ENCODE results near the gene RAB3D. TPM values are rescaled to one million over a fixed set of nuclear protein-coding genes. Genes with fewer than 3 reads are reported as not detected.

Gene RAB3D
- total RNA-seq, 1 donor from 2014 or later, result 7.2 TPM

DNA sequence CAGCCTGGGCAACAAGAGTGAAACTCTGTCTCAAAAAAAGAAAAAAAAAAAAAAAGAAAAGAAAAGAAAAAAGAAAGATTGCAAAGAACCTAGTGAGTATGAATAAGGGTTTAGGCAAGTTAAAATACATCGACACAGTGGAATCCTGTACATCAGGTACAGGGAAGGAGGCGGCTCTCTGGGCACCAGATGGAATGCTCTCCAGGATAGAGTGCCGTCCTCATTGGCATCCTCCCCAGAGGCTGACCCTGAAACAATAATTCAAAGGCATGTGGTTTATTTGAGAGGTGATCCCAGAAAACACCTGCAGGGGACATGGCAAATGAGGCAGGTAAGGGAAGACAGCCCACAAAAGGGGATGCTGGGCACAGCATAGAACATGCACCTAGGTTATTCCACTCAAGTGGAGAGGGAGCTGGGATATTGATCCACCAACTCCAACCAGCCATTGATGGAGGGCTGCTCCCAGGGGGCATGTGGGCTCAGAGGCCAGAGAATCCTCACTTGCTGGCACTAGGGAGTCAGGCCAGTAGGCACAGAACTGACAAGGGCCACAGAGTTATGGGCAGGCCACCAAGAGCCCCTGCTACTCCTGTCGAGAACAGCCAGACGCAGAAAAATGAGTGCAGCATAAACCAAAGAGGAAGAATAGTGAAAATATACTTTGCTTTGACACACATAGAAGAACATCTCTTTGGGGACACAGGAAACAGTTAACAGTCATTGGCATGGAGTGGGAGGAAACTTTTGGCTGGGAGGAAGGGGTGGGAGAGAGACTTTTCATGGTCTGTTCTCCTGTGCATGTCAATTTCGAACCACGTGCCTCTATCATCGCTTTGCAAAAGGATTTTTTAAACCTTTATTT lies 39.3 kb downstream of the RAB3D start:
- intact Hi-C loops (cut with micrococcal nuclease), result loop anchor here (10.0 kb wide), 1 partner anchor 145 kb away; no protein-coding TSS in a partner anchor

DNA sequence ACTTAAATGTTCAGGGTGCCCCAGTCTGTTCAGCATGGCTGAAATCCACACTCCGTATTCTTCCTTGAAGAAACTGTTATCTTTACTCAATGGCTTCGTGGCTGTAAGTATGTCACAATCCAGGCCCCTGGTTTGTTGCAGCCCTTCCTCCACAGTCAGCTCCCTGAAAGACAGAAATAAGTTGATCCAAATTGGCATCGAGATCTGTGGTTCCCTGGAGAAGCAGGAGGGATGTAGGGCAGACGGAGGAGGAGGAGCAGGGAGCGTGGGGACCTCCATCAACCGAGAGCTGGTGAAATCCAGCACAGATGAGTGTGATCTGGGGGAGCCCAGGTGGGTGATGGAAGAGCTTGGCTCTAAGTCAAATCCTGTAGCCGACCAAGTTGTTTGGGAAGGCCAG lies 43.2 kb downstream of the RAB3D start:
- intact Hi-C loops (cut with micrococcal nuclease), result loop anchor here (10.0 kb wide), 1 partner anchor 149 kb away; no protein-coding TSS in a partner anchor

DNA sequence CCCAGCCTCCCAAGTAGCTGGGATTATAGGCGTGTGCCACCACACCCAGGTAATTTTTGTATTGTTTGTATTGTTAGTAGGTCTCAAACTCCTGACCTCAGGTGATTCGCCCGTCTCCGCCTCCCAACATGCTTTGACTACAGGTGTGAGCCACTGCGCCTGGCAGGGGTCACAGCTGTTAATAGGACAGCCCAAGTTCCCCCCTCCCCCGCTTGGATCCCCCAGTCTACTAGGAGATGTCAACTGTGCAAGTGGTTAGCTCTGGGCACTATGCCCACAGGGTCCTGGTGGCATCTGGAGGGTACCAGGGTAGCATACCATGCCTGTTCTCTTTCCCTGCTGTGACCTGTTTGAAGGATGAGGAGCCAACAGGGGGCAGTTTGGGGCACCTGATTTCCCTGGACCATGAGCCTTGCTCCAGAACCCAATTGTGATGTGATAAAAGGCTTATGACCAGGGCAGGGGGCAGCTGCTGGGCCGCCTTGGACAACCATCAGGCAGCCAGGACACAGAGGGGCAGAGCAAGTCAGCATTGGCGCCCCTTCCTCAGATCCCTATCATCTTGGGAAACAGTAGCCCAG lies 43.7 kb downstream of the RAB3D start, which contains the start of gene TSPAN16:
Gene TSPAN16 (plus strand): TSS at position 496 of the 581 bp plus-strand sequence. CDS start 138 bp downstream, outside the sequence.
- intact Hi-C loops (cut with micrococcal nuclease), result loop anchor here (10.0 kb wide), 1 partner anchor 149 kb away; no protein-coding TSS in a partner anchor

DNA sequence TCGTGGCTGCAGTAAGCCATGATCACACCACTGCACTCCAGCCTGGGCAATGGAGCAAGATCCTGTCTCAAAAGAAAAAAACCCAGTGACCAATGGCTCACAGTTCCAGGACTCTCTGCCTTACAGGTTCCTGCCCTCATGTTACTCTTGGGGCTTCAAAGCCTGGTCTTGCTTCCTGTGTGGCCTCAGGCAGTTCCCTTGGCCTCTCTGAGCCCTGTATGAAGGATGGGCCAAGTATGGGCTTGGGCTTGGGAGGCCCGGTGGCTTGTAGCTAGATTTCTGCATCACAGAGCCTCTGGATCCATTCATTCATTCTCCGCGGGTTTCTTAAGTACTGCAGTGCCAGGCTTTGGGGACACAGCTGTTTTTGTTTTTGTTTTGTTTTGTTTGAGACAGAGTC lies 44.3 kb downstream of the RAB3D start:
- intact Hi-C loops (cut with micrococcal nuclease), result loop anchor here (10.0 kb wide), 1 partner anchor 150 kb away; no protein-coding TSS in a partner anchor

DNA sequence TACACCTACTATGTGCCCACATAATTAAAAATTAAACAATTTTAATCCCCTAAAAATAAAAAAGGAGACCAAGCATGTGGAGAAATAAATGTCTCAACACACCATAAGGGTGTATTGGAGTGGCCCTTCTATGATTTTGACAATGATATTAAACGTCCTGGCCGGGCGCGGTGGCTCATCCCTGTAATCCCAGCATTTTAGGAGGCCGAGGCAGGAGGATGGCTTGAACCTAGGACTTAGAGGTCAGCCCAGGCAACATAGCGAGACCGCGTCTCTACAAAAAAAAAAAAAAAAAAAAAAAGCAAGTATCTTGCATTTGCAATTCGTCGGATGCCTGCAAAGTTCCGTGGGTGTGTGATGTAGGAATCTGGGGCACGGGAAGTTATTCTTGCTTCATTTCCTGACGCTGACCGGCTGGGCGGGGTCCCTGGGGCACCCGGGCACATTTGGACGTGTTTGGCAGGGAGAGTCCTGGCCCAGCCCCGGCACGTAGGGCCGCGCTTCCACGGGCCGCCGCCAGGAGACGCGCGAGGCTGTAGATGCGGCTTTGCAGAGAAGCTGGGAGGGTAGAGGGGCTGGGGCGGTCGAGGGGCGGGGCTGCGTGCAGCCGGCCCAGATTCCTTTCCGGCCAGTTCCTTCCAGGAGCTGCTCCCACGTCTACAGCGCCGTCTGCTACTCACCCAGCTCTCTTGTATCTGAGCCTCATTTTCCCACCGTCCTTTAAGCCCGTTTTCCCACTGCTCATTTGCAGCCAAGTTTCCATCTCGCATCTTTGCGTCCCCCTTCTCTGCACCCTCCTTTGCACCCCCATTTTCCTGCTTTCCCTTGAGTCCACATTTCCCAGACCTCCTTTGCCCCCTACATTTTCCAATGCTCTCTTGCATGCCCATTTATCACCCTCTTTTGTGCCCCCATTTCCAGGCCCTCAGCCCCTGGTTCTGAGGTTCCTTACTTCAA lies 45.7 kb downstream of the RAB3D start:
- intact Hi-C loops (cut with micrococcal nuclease), result loop anchor here (1.0 to 10.0 kb wide), 3 partner anchors 79 to 189 kb away; partner anchors contain the start of gene SWSAP1

DNA sequence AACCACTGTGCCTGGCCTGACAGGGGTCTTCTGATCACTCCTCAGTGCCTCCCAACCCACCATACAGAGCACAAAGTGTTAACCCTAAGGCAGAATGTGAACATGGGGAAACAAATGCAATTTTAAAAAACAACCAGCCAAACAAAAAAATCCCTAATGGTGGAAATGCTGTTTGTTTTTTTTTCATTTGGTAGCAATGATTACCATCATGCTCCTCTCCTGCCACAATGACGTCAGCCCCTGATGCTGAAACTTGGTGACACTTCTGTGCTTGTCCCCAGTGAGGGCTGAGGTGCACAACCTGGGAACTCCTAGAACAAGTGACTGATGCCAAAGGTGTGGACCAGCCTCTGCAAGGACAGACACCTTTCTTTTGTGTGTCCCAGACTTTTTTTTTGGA lies 47.5 kb downstream of the RAB3D start:
- intact Hi-C loops (cut with micrococcal nuclease), result loop anchor here (5.0 to 10.0 kb wide), 2 partner anchors 80 to 153 kb away; partner anchors contain the start of gene SWSAP1

DNA sequence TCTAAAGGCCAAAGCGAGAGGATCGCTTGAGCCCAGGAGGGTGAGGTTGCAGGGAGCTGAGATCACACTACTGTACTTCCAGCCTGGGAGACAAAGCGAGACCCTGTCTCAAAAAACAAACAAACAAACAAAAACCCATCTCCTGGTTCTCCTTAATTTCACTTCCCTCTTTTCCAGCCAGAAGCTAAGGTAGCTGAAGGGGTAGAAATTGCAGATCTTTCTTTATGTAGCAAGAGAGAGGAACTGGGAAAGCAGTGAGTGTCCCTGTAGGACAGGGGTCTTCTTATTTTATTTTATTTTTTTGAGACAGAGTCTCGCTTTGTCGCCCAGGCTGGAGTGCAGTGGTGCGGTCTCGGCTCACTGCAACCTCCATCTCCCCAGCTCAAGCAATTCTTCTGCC lies 48.0 kb downstream of the RAB3D start:
- intact Hi-C loops (cut with micrococcal nuclease), result loop anchor here (5.0 to 10.0 kb wide), 2 partner anchors 81 to 153 kb away; partner anchors contain the start of gene SWSAP1

DNA sequence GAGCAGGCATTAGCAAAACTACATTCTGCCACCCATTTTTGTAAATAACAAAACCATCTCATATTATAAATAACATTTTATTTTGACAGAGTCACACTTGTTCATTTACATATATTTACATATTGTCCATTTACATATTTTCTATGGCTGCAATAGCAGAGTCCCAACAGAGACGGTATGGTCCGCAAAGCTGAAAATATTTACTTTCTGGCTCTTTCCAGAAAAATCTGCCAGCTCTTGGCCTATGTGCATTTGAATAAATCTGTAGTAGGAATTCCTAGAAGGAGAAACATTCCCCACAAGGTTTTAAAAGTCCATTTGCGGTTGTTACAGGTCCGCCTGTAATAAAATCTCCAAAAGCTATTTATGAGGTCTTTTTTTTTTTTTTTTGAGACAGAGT lies 49.2 kb downstream of the RAB3D start:
- intact Hi-C loops (cut with micrococcal nuclease), result loop anchor here (5.0 to 10.0 kb wide), 2 partner anchors 82 to 155 kb away; partner anchors contain the start of gene SWSAP1

DNA sequence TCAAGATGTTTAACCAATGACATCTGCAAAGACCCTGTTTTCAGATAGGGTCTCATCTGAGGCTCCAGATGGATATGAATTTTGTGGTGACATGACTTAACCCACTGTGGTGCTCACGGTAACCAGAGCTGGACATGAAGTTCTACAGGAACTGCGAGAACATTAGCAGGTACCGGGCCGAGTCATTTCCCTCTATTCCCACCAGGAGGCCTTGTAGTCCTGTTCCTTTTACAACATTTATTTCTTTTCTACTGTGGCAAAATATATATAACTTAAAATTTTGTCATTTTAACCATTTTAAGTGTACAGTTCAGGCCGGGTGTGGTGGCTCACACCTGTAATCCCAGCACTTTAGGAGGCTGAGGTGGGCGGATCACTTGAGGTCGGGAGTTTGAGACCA lies 51.1 kb downstream of the RAB3D start:
- intact Hi-C loops (cut with micrococcal nuclease), result no loop called here

DNA sequence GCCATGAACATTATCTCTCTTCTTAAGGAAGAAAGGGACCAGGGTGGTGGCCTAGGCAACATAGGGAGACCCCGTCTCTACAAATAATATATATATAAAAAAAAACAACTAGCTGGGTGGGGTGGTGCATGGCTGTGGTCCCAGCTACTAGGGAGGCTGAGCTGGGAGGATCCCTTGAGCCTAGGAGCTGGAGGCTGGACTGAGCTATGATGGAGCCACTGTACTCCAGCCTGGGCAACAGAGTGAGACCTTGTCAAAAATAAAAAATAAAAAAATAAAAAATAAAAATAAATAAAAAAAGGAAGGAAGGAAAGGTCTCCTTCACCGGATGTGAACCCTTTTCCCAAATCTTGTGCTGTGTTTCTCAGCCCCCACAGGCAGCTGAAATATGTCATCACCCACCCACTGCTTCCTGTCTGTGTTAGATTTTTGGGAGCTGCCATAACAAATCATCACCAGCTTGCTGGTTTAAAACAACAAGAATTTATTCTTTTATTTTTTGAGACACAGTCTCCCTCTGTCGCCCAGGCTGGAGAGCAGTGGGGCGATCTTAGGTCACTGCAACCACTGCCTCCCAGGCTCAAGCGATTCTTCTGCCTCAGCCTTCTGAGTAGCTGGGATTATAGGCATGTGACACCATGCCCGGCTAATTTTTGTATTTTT lies 53.0 kb downstream of the RAB3D start:
- intact Hi-C loops (cut with micrococcal nuclease), result no loop called here

DNA sequence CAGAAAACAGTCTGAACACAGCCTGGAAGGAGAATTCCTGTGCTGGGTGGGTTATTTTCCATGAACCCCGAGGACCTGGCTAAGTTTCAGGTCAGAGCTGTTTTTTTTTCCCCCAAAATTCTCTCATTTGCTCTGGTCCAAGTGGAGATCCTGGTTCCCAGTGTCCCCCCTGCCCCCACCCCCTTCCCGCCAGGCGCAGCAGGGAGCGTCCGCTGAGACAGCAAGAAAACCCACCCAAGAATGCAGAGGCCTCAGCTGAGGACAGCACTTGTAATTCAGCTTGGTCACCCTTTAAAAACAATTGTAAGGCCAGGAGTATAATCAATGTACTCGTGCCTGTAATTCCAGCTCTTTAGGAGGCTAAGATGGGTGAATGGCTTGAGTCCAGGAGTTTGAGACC lies 54.9 kb downstream of the RAB3D start:
- intact Hi-C loops (cut with micrococcal nuclease), result no loop called here

DNA sequence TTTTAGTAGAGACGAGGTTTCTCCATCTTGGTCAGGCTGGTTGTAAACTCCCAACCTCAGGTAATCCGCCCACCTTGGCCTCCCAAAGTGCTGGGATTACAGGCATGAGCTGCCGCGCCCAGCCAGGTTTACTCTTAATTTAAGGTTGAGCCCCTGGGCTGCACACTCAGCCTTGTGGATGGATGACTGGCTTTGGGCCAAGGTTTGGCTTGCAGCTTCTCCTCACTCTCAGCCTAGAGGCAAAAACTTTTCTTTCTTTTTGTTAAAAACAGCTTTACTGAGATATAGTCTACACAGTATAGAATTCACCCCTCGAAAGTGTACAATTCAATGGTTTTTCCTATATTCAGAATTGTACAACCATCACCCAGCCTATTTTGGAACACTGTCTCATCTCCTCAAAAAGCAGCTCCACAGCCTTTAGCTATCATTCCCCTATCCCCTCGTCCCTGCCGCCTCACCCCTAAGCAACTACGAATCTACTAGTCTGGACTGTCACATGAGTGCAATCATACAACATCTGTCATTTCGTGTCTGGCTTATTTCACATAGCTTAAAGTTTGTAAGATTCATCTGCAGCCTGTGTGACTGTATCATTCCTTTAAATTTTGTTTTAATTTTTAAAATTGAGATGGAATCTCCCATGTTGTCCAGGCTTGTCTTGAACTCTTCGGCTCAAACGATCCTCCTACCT lies 58.0 kb downstream of the RAB3D start:
- intact Hi-C loops (cut with micrococcal nuclease), result no loop called here

DNA sequence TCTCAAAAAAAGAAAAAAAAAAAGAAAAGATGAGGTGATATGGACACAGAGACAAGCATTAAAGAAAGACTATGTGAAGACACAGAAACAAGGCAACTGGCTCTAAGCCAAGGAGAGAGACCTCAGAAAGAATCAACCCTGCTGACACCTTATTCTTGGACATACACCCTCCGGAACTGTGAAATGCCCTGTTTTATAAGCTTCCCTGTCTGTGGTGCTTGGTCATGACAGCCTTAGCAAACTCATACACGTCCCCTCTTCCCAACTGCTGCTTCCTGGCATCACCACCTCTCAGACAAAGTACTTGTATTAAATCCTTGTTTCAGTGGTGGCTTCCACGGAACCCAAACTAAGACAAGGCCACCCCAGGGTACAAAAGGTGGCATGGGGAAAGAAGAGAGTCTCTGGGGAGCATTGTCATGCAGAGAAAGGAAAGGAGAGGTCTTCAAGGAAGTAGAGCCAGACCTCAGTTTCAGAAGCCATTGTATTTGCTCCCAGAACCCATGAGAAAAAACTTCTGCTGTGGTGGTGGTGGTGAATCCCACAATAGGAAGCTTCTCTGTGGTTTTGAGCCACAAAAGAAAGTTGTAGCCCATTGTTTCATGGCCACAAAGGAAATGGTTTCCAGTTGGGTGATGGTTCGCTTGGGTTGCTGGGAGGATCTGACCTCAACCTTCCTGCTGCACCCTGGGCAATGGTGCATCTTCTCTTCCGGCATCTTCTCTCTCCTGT lies 59.8 kb downstream of the RAB3D start:
- intact Hi-C loops (cut with micrococcal nuclease), result no loop called here

DNA sequence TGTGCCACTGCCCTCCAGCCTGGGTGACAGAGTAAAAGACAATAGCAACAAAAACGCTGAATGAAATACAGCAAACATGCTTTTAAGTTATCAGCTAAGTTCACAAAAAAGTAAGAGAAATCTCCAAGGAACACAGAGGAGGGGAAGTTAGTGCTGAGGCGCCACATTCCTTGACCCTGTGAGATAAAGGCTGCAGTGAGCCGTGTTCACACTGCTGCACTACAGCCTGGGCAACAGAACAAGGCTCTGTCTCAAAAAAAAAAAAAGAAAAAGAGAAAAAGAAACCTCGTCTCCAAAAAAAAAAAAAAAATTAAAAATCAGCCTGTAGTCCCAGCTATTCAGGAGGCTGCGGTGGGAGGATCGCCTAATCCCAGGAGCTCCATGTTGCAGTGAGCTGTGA lies 60.8 kb downstream of the RAB3D start:
- intact Hi-C loops (cut with micrococcal nuclease), result no loop called here

DNA sequence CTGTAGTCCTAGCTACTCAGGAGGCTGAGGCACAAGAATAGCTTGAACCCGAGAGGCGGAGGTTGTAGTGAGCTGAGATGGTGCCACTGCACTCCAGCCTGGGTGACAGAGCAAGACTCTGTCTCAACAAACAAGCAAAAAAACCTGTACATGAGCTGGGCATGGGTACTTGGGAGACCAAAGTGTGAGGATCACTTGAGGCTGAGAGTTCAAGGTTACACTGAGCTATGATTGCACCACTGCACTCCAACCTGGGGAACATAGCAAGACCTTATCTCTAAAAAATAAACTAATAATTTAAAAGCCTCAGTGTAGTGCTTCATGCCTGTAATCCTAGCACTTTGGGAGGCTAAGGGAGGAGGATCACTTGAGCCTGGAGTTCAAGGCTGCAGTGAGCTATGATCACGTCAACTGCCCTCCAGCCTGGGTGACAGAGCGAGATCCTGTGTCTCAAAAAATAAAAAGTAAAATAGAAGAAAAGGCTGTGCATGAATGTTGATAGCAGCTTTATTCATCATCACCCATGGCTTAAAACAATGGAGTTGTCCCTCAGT lies 64.8 kb downstream of the RAB3D start:
- intact Hi-C loops (cut with micrococcal nuclease), result no loop called here

DNA sequence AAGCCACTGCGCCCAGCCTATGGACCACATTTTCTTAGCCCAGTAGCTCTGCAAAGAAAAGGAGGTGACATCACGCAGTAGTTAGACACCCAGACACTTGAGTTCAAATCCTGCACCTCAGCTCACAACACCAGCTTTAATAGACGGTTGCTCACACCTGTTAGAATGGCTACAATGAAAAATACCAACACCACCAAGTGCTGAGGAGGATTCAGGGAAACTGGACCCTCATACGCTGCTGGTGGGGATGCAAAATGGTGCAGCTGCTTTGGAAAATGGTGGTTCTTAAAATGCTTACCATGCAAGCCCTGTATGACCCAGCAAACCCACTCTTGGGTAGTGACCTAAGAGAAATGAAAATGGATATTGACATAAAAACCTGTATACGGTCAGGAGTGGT lies 65.5 kb downstream of the RAB3D start:
- intact Hi-C loops (cut with micrococcal nuclease), result no loop called here

DNA sequence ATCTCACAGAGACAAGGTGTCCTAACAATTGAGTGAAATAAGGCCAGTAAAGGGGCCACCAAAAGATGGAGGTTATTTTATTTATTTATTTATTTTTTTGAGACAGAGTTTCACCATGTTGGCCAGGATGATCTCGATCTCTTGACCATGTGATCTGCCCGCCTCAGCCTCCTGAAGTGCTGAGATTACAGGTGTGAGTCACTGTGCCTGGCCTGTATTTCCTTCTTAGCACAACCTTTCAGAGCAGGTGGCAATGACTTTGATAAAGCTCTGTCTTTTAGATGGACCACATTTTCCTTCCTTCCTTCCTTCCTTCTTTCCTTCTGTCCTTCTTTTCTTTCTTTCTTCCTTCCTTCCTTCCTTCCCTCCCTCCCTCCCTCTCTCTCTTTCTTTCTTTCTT lies 66.2 kb downstream of the RAB3D start:
- intact Hi-C loops (cut with micrococcal nuclease), result no loop called here
